ENCODE data around the gene CD226. TPM values are rescaled to one million over a fixed set of nuclear protein-coding genes. Genes with fewer than 3 reads are reported as not detected.

The CD226 gene
- total and polyA plus RNA-seq, 10 of the 15 experiments (the other 5 are each of a cell fraction or from before 2014, with no cell fraction given): 12.9 to 68.8 (median 47.3) TPM

- intact Hi-C loops (cut with micrococcal nuclease; ENCODE audit: unreplicated experiment): loop anchor here (1.0 to 5.0 kb wide), 4 partner anchors 10 to 176 kb away; no protein-coding TSS in a partner anchor
- Histone ChIP-seq H3K9ac (ENCODE audit: control insufficient read depth, insufficient read depth, low read length) (no peak overlapping the region; the same call in 1 of the 2 replicates), H3K36me3 (ENCODE audit: control insufficient read depth in 2 of 2, insufficient read depth in 2 of 2, low read length in 1 of 2) (peaks cover 3 to 11% of the 10 kb centered on the region in 2 experiments), H4K20me1 (ENCODE audit: control insufficient read depth, insufficient read depth) (peaks cover 3% of the 10 kb centered on the region; the same call in 1 of the 2 replicates), H3K4me1 (ENCODE audit: control insufficient read depth, insufficient read depth, low read length) (no peaks in the 10 kb centered on the region; the same call in 1 of the 2 replicates), H3K79me2 (ENCODE audit: control insufficient read depth, insufficient read depth, low read length) (peaks cover 18% of the 10 kb centered on the region), H3K4me2 (ENCODE audit: control insufficient read depth, insufficient read depth) (peak overlapping the region; percentile 13; the same call in 1 of the 2 replicates), H3K9me3 (replicated peaks; ENCODE audit: control insufficient read depth, insufficient read depth, low read length) (peaks cover 1% of the 10 kb centered on the region; the same call in 2 of the 3 replicates), H3K27me3 (replicated peaks in 1 of 2; ENCODE audit: control insufficient read depth in 2 of 2, insufficient read depth in 2 of 2, low read length in 1 of 2) (no peaks in the 10 kb centered on the region), H3K27ac (ENCODE audit: control insufficient read depth, insufficient read depth) (peak overlapping the region; percentile 60), H2AFZ (ENCODE audit: control insufficient read depth, low read depth, low read length) (peak overlapping the region; percentile 51), H3K4me3 (no peak overlapping the region)
- ChIA-PET RAD21 (ENCODE audit: unreplicated experiment) (interaction anchor here (1.0 to 2.8 kb wide), 9 partner anchors 12 to 173 kb away, joined by 3 to 11 read pairs (median 6); no protein-coding TSS in a partner anchor), SMC1A (ENCODE audit: uncharacterized antibody, unreplicated experiment) (interaction anchor here (1.0 to 5.8 kb wide), 13 partner anchors 10 to 151 kb away, joined by 3 to 46 read pairs (median 5); no protein-coding TSS in a partner anchor), CTCF (interaction anchor here (0.7 to 1.3 kb wide), 7 partner anchors 13 to 309 kb away, joined by 3 to 6 read pairs (median 3); no protein-coding TSS in a partner anchor), POLR2A (interaction anchor here (2.0 kb wide), 1 partner anchor 13 kb away, joined by 6 read pairs; no protein-coding TSS in a partner anchor)
- DNase-seq (ENCODE audit: low read depth, low spot score) (peak; percentile 72), FAIRE-seq (peak; percentile 41), ATAC-seq (peak; percentile 79)
- no TSS peak for BruUV-seq (replicated peaks)
- WGBS (ENCODE audit: insufficient coverage, insufficient replicate concordance, low lambda C conversion rate, missing lambda C conversion rate): 4% methylated on average over 20 of the region's 20 CpGs
- in situ Hi-C loops (cut with MboI): no loop called here
- TF ChIP-seq SMAD1 (IDR thresholded peaks at IDR 0.05; ENCODE audit: low read depth, partially characterized antibody): peak; percentile 75
- no peak for TF ChIP-seq BCL3 (IDR thresholded peaks at IDR 0.05; ENCODE audit: borderline replicate concordance, insufficient read depth, low read depth, low read length, poor library complexity, severe bottlenecking)
- TF ChIP-seq ZNF384 (IDR thresholded peaks at IDR 0.05; ENCODE audit: borderline replicate concordance, low read depth, low read length): no peak
- TF ChIP-seq RFX5 (IDR thresholded peaks at IDR 0.05; ENCODE audit: low read depth, low read length): no peak
- no peak for TF ChIP-seq ZZZ3 (IDR thresholded peaks at IDR 0.05; ENCODE audit: control insufficient read depth, insufficient read length, low read depth)
- peak; percentile 48 for TF ChIP-seq E2F8 (IDR thresholded peaks at IDR 0.05; ENCODE audit: low read depth, partially characterized antibody)
- TF ChIP-seq SREBF2 (IDR thresholded peaks at IDR 0.05; ENCODE audit: low read length): no peak
- no peak for TF ChIP-seq POLR2AphosphoS2 (IDR thresholded peaks at IDR 0.05; ENCODE audit: low read depth, low read length)
- peak; percentile 91 for TF ChIP-seq IKZF2 (IDR thresholded peaks at IDR 0.05)
- no peak for TF ChIP-seq SIX5 (IDR thresholded peaks at IDR 0.05; ENCODE audit: low read depth, low read length, severe bottlenecking)
- 0 out of 2 replicates have a peak, but pooled peaks have one; percentile 51 for TF ChIP-seq CHD2 (IDR thresholded peaks at IDR 0.05; ENCODE audit: borderline replicate concordance, low read depth, low read length)
- no peak for TF ChIP-seq ZNF274 (IDR thresholded peaks at IDR 0.05; ENCODE audit: insufficient read depth, insufficient read length)
- no peak for TF ChIP-seq TCF12 (IDR thresholded peaks at IDR 0.05; ENCODE audit: low read depth, low read length)
- no peak for TF ChIP-seq REST (IDR thresholded peaks at IDR 0.05; ENCODE audit: low read depth, low read length)
Observed at GRCh38 chr18:69885841-69886531, 61.7 kb downstream of the CD226 start.
